NB4 (cell line): ENCODE measurements around the gene SEC61A1.

Source experiments
- DNase-seq: peaks from one replicate; pipeline ENCODE4 v3.0.0; 2010; ENCODE audit warnings: low read depth
- H3K4me3 ChIP-seq: one replicate; pipeline ENCODE4 v1.5.1; 2011; ENCODE audit warnings: mild to moderate bottlenecking, low read depth, low read length, moderate library complexity
- MAX ChIP-seq: IDR thresholded peaks from 2 replicates; pipeline ENCODE4 v1.6.1; 2011; ENCODE audit warnings: low read depth, low read length
- MYC ChIP-seq: IDR thresholded peaks from 2 replicates; pipeline ENCODE4 v1.6.1; 2011; ENCODE audit warnings: low read depth, low read length
- POLR2A ChIP-seq: IDR thresholded peaks from 2 replicates; pipeline ENCODE4 v1.6.1; 2011; ENCODE audit warnings: mild to moderate bottlenecking; ENCODE audit not compliant: insufficient read length; ENCODE audit errors: extremely low read depth
- TF ChIP-seq, protein P1 (sequence below): IDR thresholded peaks from one replicate; pipeline ENCODE4 v1.5.1; 2012; ENCODE audit warnings: low read depth, low read length

Gene SEC61A1

GRCh38 chr3:128051837-128052594 lies at the start of gene SEC61A1:
TSS of gene SEC61A1 (plus strand) at chr3:128052437. CDS start at chr3:128052553, 116 bp downstream.
- peak; percentile 94 for DNase-seq
- H3K4me3 ChIP-seq, result peak within 1 kb of the TSS; percentile 100
- TF ChIP-seq POLR2A, result peak; percentile 67
- TF ChIP-seq MAX, result peak; percentile 40; the same call in 1 of the 2 replicates
- TF ChIP-seq, protein P1, sequence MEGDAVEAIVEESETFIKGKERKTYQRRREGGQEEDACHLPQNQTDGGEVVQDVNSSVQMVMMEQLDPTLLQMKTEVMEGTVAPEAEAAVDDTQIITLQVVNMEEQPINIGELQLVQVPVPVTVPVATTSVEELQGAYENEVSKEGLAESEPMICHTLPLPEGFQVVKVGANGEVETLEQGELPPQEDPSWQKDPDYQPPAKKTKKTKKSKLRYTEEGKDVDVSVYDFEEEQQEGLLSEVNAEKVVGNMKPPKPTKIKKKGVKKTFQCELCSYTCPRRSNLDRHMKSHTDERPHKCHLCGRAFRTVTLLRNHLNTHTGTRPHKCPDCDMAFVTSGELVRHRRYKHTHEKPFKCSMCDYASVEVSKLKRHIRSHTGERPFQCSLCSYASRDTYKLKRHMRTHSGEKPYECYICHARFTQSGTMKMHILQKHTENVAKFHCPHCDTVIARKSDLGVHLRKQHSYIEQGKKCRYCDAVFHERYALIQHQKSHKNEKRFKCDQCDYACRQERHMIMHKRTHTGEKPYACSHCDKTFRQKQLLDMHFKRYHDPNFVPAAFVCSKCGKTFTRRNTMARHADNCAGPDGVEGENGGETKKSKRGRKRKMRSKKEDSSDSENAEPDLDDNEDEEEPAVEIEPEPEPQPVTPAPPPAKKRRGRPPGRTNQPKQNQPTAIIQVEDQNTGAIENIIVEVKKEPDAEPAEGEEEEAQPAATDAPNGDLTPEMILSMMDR, result no peak
- peak; percentile 65 for TF ChIP-seq MYC

- DNase-seq, result no peak
- TF ChIP-seq MYC, result no peak
- no peak for TF ChIP-seq POLR2A
- TF ChIP-seq, protein P1, result no peak
- no peak for TF ChIP-seq MAX
- H3K4me3 ChIP-seq, result no peak overlapping the region
Observed at GRCh38 chr3:128004661-128005060, 47.6 kb upstream of the SEC61A1 start.

DNA sequence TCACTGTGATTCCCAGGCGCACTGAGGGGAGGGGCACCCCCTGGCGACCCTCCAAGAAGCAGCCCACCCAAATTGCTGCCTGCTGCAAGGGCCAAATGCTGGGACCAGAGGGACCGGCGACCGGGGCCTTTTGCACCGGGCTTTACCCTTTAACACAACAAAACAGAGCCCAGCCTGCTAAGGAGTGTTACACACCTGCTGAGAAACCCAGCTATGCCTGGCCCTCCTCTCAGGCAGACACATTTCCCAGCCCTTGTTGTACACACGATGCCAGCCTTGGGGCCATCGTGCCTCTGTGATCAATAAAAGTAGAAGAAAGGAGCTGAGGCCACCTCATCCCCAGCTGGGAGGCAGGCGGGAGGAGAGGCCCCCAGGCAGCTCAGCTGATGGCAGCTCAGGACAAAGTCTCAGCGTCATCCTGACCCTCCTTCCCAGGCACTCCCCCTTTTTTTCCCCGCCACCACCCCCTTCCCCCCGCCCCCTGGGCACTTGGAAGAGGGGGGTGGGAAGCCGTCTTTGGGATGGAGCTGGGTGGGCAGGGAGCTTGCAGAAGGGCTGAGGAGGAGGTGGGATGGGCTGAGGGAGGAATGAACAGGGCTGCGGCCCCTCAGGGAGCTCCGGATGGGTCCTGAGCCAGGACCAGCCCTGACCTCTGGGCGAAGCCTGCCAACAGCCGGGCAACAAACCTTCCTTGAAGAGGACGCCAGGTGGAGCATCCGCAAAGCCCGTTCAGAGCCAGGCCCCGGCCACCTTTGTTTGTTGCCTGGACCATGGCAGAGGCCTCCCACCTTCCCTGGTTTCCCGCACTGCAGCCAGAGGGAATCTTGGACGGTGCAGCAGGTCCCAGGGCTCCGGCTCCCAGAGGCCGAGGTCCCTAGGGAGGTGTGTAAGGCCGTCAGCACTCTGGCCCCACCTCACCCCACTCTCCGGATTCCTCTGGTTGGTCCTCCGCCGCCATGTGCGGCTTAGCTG lies 45.9 kb upstream of the SEC61A1 start:
- TF ChIP-seq, protein P1, result no peak
- TF ChIP-seq POLR2A (no peak), MYC (no peak), MAX (no peak)
- no peak overlapping the region for H3K4me3 ChIP-seq
- no peak for DNase-seq

DNA sequence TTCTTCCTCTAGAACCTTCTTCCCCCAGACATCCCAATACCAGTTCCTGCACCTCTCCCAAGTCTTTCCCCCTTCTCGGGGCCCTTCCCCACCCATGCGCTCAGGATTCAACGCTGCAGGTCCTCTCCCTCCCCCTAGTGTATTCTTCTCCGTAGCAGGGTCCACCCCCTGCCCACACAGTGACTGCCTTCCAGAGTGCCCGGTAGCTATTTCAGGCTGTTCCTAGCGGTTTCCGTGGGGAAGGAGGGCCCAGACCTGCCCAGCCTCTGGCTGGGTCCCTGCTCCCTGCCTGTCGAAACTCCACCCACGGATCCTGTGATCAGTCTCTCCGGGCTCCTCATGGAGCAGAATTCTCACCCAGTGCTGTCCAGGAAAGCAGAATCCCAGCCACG lies 45.2 kb upstream of the SEC61A1 start:
- no peak overlapping the region for H3K4me3 ChIP-seq

More for the DNA sequence above, 45.2 kb upstream of the SEC61A1 start:
- TF ChIP-seq POLR2A, result no peak
- no peak for TF ChIP-seq MAX
- TF ChIP-seq, protein P1, result no peak
- no peak for TF ChIP-seq MYC
- DNase-seq, result no peak
